IMR-90 (cell line): ENCODE results near the gene SERP2.

Experiments used
- BHLHE40 ChIP-seq: fragments of 150-350 bp; IDR thresholded peaks from 2 replicates; pipeline ENCODE4 v1.6.1; 2016; ENCODE audit warnings: mild to moderate bottlenecking, low read depth, low read length
- MAFK ChIP-seq: IDR thresholded peaks from 2 replicates; pipeline ENCODE4 v1.6.1; 2012; ENCODE audit warnings: low read depth, low read length, improper control_type of control experiment

- no peak for TF ChIP-seq MAFK
- no peak for TF ChIP-seq BHLHE40
Observed at GRCh38 chr13:44415815-44416214, 42.2 kb downstream of the SERP2 start.
